ENCODE measurements around the gene TRAF6.

The TRAF6 gene

GRCh38 chr11:36493332-36493731, 16.7 kb downstream of the TRAF6 start:
- no peaks in the 10 kb centered on the region for H3K9me3 ChIP-seq (ENCODE audit: insufficient read depth, low read length, severe bottlenecking)
- no peak overlapping the region for H3K4me3 ChIP-seq (ENCODE audit: low read depth in 1 of 2, low read length in 2 of 2)
- DNase-seq (no peak), ATAC-seq (ENCODE audit: insufficient read depth, low read depth) (0 out of 3 replicates have a peak, but pooled peaks have one; percentile 4)
- H3K27ac ChIP-seq (ENCODE audit: low read length) = no peak overlapping the region
- peaks cover 8% of the 10 kb centered on the region for H3K79me2 ChIP-seq (ENCODE audit: insufficient read depth, low read length)
- peaks cover 10% of the 10 kb centered on the region for H3K4me1 ChIP-seq (ENCODE audit: insufficient read depth, low read length)
- H2AFZ ChIP-seq (ENCODE audit: low read depth, low read length) = no peak overlapping the region
- no peak for TF ChIP-seq CTCF (IDR thresholded peaks at IDR 0.05; ENCODE audit: borderline replicate concordance, extremely low read depth, low read length, poor library complexity, severe bottlenecking)
- no peak for TF ChIP-seq EZH2 (IDR thresholded peaks at IDR 0.05; ENCODE audit: borderline replicate concordance, low read depth, low read length, severe bottlenecking)
- H3K9ac ChIP-seq (ENCODE audit: low read depth, low read length) = no peak overlapping the region
- no peaks in the 10 kb centered on the region for H3K27me3 ChIP-seq (ENCODE audit: insufficient read depth, low read length, poor library complexity)
- no peak overlapping the region for H3K4me2 ChIP-seq (ENCODE audit: insufficient read depth, low read length)
- peaks cover 87% of the 10 kb centered on the region for H3K36me3 ChIP-seq (ENCODE audit: insufficient read depth, low read length)
- peaks cover 9% of the 10 kb centered on the region; the same call in 1 of the 2 replicates for H4K20me1 ChIP-seq (ENCODE audit: insufficient read depth, low read length)

DNA sequence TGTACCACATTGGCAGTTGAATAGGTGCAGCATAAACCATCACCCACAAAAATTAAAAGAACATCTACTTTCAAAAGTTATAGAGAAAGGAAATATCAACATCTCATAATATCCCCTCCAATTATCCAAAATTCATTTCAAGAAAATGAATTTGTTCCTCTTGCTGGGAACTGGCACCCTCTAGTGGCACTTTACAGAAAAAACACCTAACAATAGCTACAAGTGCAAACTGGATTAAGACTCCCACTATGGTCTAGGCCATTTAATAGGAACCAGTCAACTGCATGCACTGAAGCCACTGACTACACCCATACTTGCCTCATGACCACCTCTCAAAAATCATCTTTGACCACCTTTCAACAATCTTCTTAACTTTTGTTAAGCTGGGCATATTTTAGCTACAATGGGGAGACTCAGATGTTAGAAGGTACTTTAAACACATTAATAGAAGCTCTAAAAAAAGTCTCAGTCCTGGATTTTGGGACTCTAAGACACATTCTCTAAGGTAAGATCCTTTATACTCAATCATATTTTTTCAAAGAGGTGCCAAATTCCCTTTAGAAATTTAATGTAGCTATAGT, 17.3 kb downstream of the TRAF6 start:
- H4K20me1 ChIP-seq (ENCODE audit: insufficient read depth, low read length) = peaks cover 9% of the 10 kb centered on the region; the same call in 1 of the 2 replicates
- H3K4me3 ChIP-seq (ENCODE audit: low read depth in 1 of 2, low read length in 2 of 2) = no peak overlapping the region
- TF ChIP-seq EZH2 (IDR thresholded peaks at IDR 0.05; ENCODE audit: borderline replicate concordance, low read depth, low read length, severe bottlenecking) (no peak), CTCF (IDR thresholded peaks at IDR 0.05; ENCODE audit: borderline replicate concordance, extremely low read depth, low read length, poor library complexity, severe bottlenecking) (peak; percentile 88)
- H3K4me2 ChIP-seq (ENCODE audit: insufficient read depth, low read length) = no peak overlapping the region
- H3K79me2 ChIP-seq (ENCODE audit: insufficient read depth, low read length) = peaks cover 8% of the 10 kb centered on the region
- H3K36me3 ChIP-seq (ENCODE audit: insufficient read depth, low read length) = peaks cover 88% of the 10 kb centered on the region
- no peak overlapping the region for H2AFZ ChIP-seq (ENCODE audit: low read depth, low read length)
- ATAC-seq (ENCODE audit: insufficient read depth, low read depth) (peak; percentile 61; the same call in 2 of the 3 replicates), DNase-seq (peak; percentile 37)
- no peak overlapping the region for H3K27ac ChIP-seq (ENCODE audit: low read length)
- H3K27me3 ChIP-seq (ENCODE audit: insufficient read depth, low read length, poor library complexity) = no peaks in the 10 kb centered on the region
- H3K9me3 ChIP-seq (ENCODE audit: insufficient read depth, low read length, severe bottlenecking) = no peaks in the 10 kb centered on the region
- H3K9ac ChIP-seq (ENCODE audit: low read depth, low read length) = no peak overlapping the region
- H3K4me1 ChIP-seq (ENCODE audit: insufficient read depth, low read length) = peaks cover 15% of the 10 kb centered on the region

DNA sequence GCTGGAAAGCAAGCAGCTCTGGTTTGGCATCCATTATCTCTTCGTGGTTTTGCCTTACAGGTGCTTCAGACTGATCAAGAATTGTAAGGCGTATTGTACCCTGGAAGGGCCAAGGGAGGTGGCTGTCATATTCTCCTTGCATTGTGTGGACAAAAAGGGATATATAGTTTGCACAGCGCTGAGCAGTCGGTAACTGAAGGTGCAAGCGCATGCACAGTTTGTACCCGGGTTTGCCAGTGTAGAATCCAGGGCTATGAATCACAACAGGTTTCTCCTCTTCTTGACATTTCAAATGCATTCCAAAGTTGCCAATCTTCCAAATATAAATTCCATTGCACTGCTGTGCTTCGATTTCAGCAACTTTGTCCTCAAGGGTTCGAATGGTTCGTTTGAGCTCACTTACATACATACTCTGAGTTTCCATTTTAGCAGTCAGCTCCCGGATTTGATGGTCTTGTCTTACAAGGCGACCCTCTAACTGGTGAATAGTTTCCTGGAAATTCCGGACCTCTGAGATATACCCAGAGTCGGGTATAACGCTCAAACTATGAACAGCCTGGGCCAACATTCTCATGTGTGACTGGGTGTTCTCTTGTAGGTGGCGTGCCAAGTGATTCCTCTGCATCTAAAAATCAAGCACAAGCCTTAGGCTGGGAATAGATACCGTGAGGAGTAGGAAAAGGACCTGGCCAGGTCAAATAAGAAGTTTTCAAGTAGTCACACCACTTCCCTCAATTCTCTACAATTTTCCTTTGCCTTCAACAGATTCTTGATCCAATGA, 19.9 kb downstream of the TRAF6 start:
- no peak for TF ChIP-seq EZH2 (IDR thresholded peaks at IDR 0.05; ENCODE audit: borderline replicate concordance, low read depth, low read length, severe bottlenecking)
- no peak for TF ChIP-seq CTCF (IDR thresholded peaks at IDR 0.05; ENCODE audit: borderline replicate concordance, extremely low read depth, low read length, poor library complexity, severe bottlenecking)
- Histone ChIP-seq H3K9ac (ENCODE audit: low read depth, low read length) (no peak overlapping the region), H3K27me3 (ENCODE audit: insufficient read depth, low read length, poor library complexity) (no peaks in the 10 kb centered on the region), H3K4me3 (ENCODE audit: low read depth in 1 of 2, low read length in 2 of 2) (no peak overlapping the region), H3K79me2 (ENCODE audit: insufficient read depth, low read length) (peaks cover 8% of the 10 kb centered on the region), H3K4me1 (ENCODE audit: insufficient read depth, low read length) (peaks cover 16% of the 10 kb centered on the region), H3K27ac (ENCODE audit: low read length) (no peak overlapping the region), H4K20me1 (ENCODE audit: insufficient read depth, low read length) (peaks cover 9% of the 10 kb centered on the region; the same call in 1 of the 2 replicates), H2AFZ (ENCODE audit: low read depth, low read length) (no peak overlapping the region), H3K9me3 (ENCODE audit: insufficient read depth, low read length, severe bottlenecking) (no peaks in the 10 kb centered on the region), H3K4me2 (ENCODE audit: insufficient read depth, low read length) (no peak overlapping the region), H3K36me3 (ENCODE audit: insufficient read depth, low read length) (peaks cover 95% of the 10 kb centered on the region)
- DNase-seq (no peak), ATAC-seq (ENCODE audit: insufficient read depth, low read depth) (no peak)
